K562 (cell line): Measurements from ENCODE around the gene THYN1. TPM values are rescaled to one million over a fixed set of nuclear protein-coding genes. Genes with fewer than 3 reads are reported as not detected.

ENCODE experiments used
- ATAC-seq: fragments of 200-7000 bp; cut with Tn5 transposase; 3 replicates; pipeline ENCODE4 v1.9.1; 2020; ENCODE audit warnings: moderate library complexity
- BruUV-seq: library from RNA; stranded (reverse); fragments of 400-500 nt; replicated peaks from 2 replicates; lab custom pipeline; 2021; lab: Mats Ljungman, UMichigan
- CTCF ChIA-PET: fragments of 300-600 bp; formaldehyde crosslinking; extraction: SDS; loops from one replicate; lab custom pipeline; 2021; ENCODE audit warnings: low intra/inter-chr PET ratio; lab: Yijun Ruan, JAX
- POLR2A ChIA-PET: fragments of 300-600, 350-650 bp; sonication (Branson Sonifier 250); formaldehyde crosslinking; extraction: SDS; loops from one replicate; lab custom pipeline; 2021; ENCODE audit warnings: antibody characterized with exemption, inconsistent platforms; lab: Yijun Ruan, JAX
- DNase-seq, 4 experiments: peaks; one replicate each; pipeline versions ENCODE4 v3.0.0 to v3.0.0-alpha.2; 2011 to 2018; ENCODE audit warnings: low spot score in 3 of 4, mixed read lengths in 3 of 4; ENCODE audit errors: extremely low read depth in 1 of 4
- FAIRE-seq: peaks from 2 replicates; lab custom pipeline; 2011; peaks lifted over from hg19 to GRCh38; lab: Jason Lieb, UNC
- H2AFZ ChIP-seq: 2 replicates; pipeline ENCODE4 v1.6.0; 2011; ENCODE audit warnings: low read depth, low read length, control low read depth, inconsistent platforms
- H3K27ac ChIP-seq: fragments of 200-600 bp; 3 replicates; pipeline ENCODE4 v1.8.0; 2011; ENCODE audit warnings: low read depth, mild to moderate bottlenecking, control low read depth, inconsistent platforms, low read length, moderate library complexity, mixed read lengths; ENCODE audit errors: extremely low read depth
- H3K27me3 ChIP-seq, 2 experiments: fragments of 300-600 bp in 1 of 2; 2 replicates in 1 of 2; 3 replicates in 1 of 2; pipeline versions ENCODE4 v1.6.0 to v1.8.0; 2011; ENCODE audit warnings: inconsistent platforms in 2 of 2, low read length in 2 of 2, mild to moderate bottlenecking in 1 of 2, mixed read lengths in 1 of 2, moderate library complexity in 1 of 2; ENCODE audit not compliant: control insufficient read depth in 2 of 2, insufficient read depth in 2 of 2
- H3K36me3 ChIP-seq: fragments of 300-600 bp; 3 replicates; pipeline ENCODE4 v1.8.0; 2011; ENCODE audit warnings: mild to moderate bottlenecking, low read length, inconsistent platforms; ENCODE audit not compliant: control insufficient read depth, insufficient read depth
- H3K4me1 ChIP-seq, 2 experiments: fragments of 200-600 bp in 1 of 2; replicated peaks in 1 of 2; 2 replicates in 1 of 2; 3 replicates in 1 of 2; pipeline versions ENCODE4 v1.5.1 to v1.8.0; 2011; ENCODE audit warnings: inconsistent platforms in 2 of 2, low read length in 2 of 2, mild to moderate bottlenecking in 1 of 2, mixed read lengths in 1 of 2, moderate library complexity in 1 of 2; ENCODE audit not compliant: control insufficient read depth in 2 of 2, insufficient read depth in 2 of 2
- H3K4me2 ChIP-seq: 2 replicates; pipeline ENCODE4 v1.6.1; 2011; ENCODE audit warnings: low read length, control low read depth, inconsistent platforms, mixed read lengths; ENCODE audit not compliant: insufficient read depth
- H3K4me3 ChIP-seq: fragments of 200-600 bp; sonication (generic), shearing (Covaris generic); 2 replicates; pipeline ENCODE4 v1.5.1; 2016; ENCODE audit warnings: control low read depth, inconsistent platforms
- H3K79me2 ChIP-seq: fragments of 200-600 bp; 3 replicates; pipeline ENCODE4 v1.8.0; 2011; ENCODE audit warnings: low read length, inconsistent platforms; ENCODE audit not compliant: control insufficient read depth, insufficient read depth
- H3K9ac ChIP-seq, 2 experiments: 2 replicates each; pipeline versions ENCODE4 v1.6.0 to v1.6.1; 2011; ENCODE audit warnings: low read depth in 2 of 2, low read length in 2 of 2, control low read depth in 1 of 2, inconsistent platforms in 1 of 2, mild to moderate bottlenecking in 1 of 2, mixed read lengths in 1 of 2; ENCODE audit not compliant: insufficient read depth in 1 of 2
- H3K9me1 ChIP-seq: one replicate; pipeline ENCODE4 v1.6.0; 2011; ENCODE audit warnings: inconsistent platforms, mild to moderate bottlenecking, low read length, moderate library complexity; ENCODE audit not compliant: control insufficient read depth, insufficient read depth
- H3K9me3 ChIP-seq: replicated peaks from 2 replicates; pipeline ENCODE4 v1.5.1; 2011; ENCODE audit warnings: low read depth, low read length, inconsistent platforms; ENCODE audit not compliant: control insufficient read depth, insufficient read depth
- H4K20me1 ChIP-seq: replicated peaks from 2 replicates; pipeline ENCODE4 v1.6.1; 2011; ENCODE audit warnings: low read length, inconsistent platforms, mixed read lengths; ENCODE audit not compliant: control insufficient read depth, insufficient read depth
- FIP1L1 ChIP-seq: fragments of 200-400 bp; formaldehyde crosslinking; IDR thresholded peaks from 2 replicates; pipeline ENCODE4 v1.6.1; 2018; ENCODE audit warnings: mild to moderate bottlenecking, low read depth, low read length; ENCODE audit not compliant: poor library complexity, severe bottlenecking
- LCOR ChIP-seq: sonication (generic); formaldehyde crosslinking; IDR thresholded peaks from 2 replicates; pipeline ENCODE4 v1.8.0; 2022; ENCODE audit warnings: mild to moderate bottlenecking, missing genetic modification reagents
- NCOA6 ChIP-seq: fragments of 450-650 bp; IDR thresholded peaks from 2 replicates; pipeline ENCODE4 v1.6.1; 2017; ENCODE audit warnings: mild to moderate bottlenecking
- NONO ChIP-seq, 2 experiments: fragments of 200-400 bp in 1 of 2; fragments of 450-650 bp in 1 of 2; formaldehyde crosslinking in 1 of 2; IDR thresholded peaks; 2 replicates each; pipeline ENCODE4 v1.6.1; 2017; ENCODE audit warnings: low read depth in 2 of 2, mild to moderate bottlenecking in 2 of 2, moderate library complexity in 2 of 2, low read length in 1 of 2
- SPI1 ChIP-seq: IDR thresholded peaks from 2 replicates; pipeline ENCODE4 v1.6.1; 2011; ENCODE audit warnings: low read depth, low read length, control low read depth, borderline replicate concordance
- SRSF3 ChIP-seq: fragments of 200-400 bp; formaldehyde crosslinking; IDR thresholded peaks from 2 replicates; pipeline ENCODE4 v1.6.1; 2016; ENCODE audit warnings: mild to moderate bottlenecking, low read length, moderate library complexity; ENCODE audit not compliant: insufficient read depth
- U2AF2 ChIP-seq: fragments of 200-400 bp; formaldehyde crosslinking; optimal IDR thresholded peaks from 2 replicates; pipeline ENCODE3; 2017; ENCODE audit warnings: low read depth, mild to moderate bottlenecking, low read length
- YY1 ChIP-seq, 3 experiments: IDR thresholded peaks; 2 replicates each; pipeline ENCODE4 v1.6.1; 2011; ENCODE audit warnings: low read length in 2 of 3, mild to moderate bottlenecking in 2 of 3, moderate library complexity in 2 of 3, borderline replicate concordance in 1 of 3, control low read depth in 1 of 3, low read depth in 1 of 3; ENCODE audit not compliant: insufficient read depth in 3 of 3, insufficient replicate concordance in 2 of 3, control insufficient read depth in 1 of 3, insufficient read length in 1 of 3; ENCODE audit errors: extremely low read depth in 1 of 3
- WGBS: fragments of 100-300 bp; shearing (Covaris generic); methylation state at CpG from one replicate; pipeline ENCODE4 v1.1.6; 2016; ENCODE audit warnings: low coverage, mixed read lengths; ENCODE audit not compliant: insufficient coverage; ENCODE audit errors: missing lambda C conversion rate; 5-methylcytosine and 5-hydroxymethylcytosine counted together
- in situ Hi-C: fragments of 300-500 bp; cut with MboI; formaldehyde crosslinking; loops from 4 replicates; pipeline ENCODE4 v1.15.0; 2018; ENCODE audit warnings: inconsistent platforms, mixed read lengths
- intact Hi-C: fragments of 100-400 bp; cut with micrococcal nuclease; formaldehyde crosslinking; loops from 2 replicates; pipeline ENCODE4 v1.14.2; 2022
- polyA plus RNA-seq, 8 experiments: library from polyadenylated mRNA; depleted of rRNA in 4 of 8; stranded (reverse) in 5 of 8; unstranded in 3 of 8; fragments of >200 nt; fragmentation: Nextera tagmentation in 2 of 8; fragmentation: Illumina TruSeq in 1 of 8; extraction: Ambion mirVana in 2 of 8; extraction: Trizol in 1 of 8; gene quantifications; 2 replicates each; pipeline versions ENCODE4 v1.2.1 to v1.2.3, GENCODE V29; 2011 to 2014; ENCODE audit warnings: inconsistent platforms in 1 of 8, missing spikeins in 1 of 8
- total RNA-seq, 7 experiments: library from RNA; depleted of rRNA in 6 of 7; stranded (reverse); fragments of >200 nt in 6 of 7; fragmentation: Illumina TruSeq in 2 of 7; extraction: Trizol in 2 of 7; gene quantifications; 2 replicates each; pipeline versions ENCODE4 v1.2.1 to v1.2.3, GENCODE V29; 2011 to 2021; ENCODE audit warnings: low replicate concordance in 1 of 7
- TF ChIP-seq, protein P1 (sequence below): sonication (generic); formaldehyde crosslinking; IDR thresholded peaks from 2 replicates; pipeline ENCODE4 v1.8.0; 2022; ENCODE audit warnings: missing genetic modification reagents, mild to moderate bottlenecking, borderline replicate concordance
- TF ChIP-seq, protein P2 (sequence below), 2 experiments: IDR thresholded peaks; 2 replicates each; pipeline ENCODE4 v1.6.1; 2012; ENCODE audit warnings: improper control_type of control experiment in 2 of 2, low read depth in 2 of 2, low read length in 2 of 2, borderline replicate concordance in 1 of 2
- TF ChIP-seq, protein P3 (sequence below), 2 experiments: fragments of 450-650 bp; conservative IDR thresholded peaks; 2 replicates each; pipeline ENCODE4 v1.6.1; 2017; ENCODE audit warnings: mild to moderate bottlenecking in 2 of 2, moderate library complexity in 2 of 2

THYN1 gene
- total and polyA plus RNA-seq, 9 of the 15 experiments (the other 6 are each of a cell fraction or from before 2014, with no cell fraction given): 54.9 to 279 (median 104) TPM

GRCh38 chr11:134224710-134225664 is 28.2 kb downstream of the THYN1 start:
- Histone ChIP-seq H3K36me3 (peaks cover 44% of the 10 kb centered on the region), H3K9me1 (peaks cover under 1% of the 10 kb centered on the region), H3K79me2 (peaks cover 92% of the 10 kb centered on the region), H4K20me1 (peaks cover 3% of the 10 kb centered on the region; the same call in 1 of the 2 replicates), H2AFZ (peak overlapping the region; percentile 99), H3K9ac (peak overlapping the region; percentile 93 to 98), H3K4me1 (peaks cover 16 to 40% of the 10 kb centered on the region in 2 experiments; a peak in 4 of 5 replicates), H3K4me2 (peak overlapping the region; percentile 100), H3K27ac (peak overlapping the region; percentile 65), H3K4me3 (peak overlapping the region; percentile 77), H3K27me3 (no peaks in the 10 kb centered on the region), H3K9me3 (no peaks in the 10 kb centered on the region)
- CTCF ChIA-PET: no interaction called here
- under 1% methylated on average over 45 of the region's 93 CpGs for WGBS
- ATAC-seq (peak; percentile 26), DNase-seq (peak; percentile 49 to 68 (median 60)), FAIRE-seq (no peak)
- BruUV-seq: no TSS peak
- in situ Hi-C loops: no loop called here
- POLR2A ChIA-PET: interaction anchor here (0.6 to 2.4 kb wide), 5 partner anchors 9 to 24 kb away, joined by 3 to 18 read pairs (median 3); no protein-coding TSS in a partner anchor
- intact Hi-C loops: loop anchor here (1.0 kb wide), 2 partner anchors 9 to 28 kb away; partner anchors contain the start of genes ACAD8 and THYN1
- peak; percentile 33 to 81; a peak in 1 of 4 replicates for TF ChIP-seq NONO (IDR thresholded peaks at IDR 0.05; ENCODE audit: low read depth in 2 of 2, low read length in 1 of 2)
- peak in 1 of 3 experiments; percentile 15 for TF ChIP-seq YY1 (IDR thresholded peaks at IDR 0.05; ENCODE audit: borderline replicate concordance in 1 of 3, control insufficient read depth in 1 of 3, extremely low read depth in 1 of 3, insufficient read depth in 3 of 3, insufficient read length in 1 of 3, insufficient replicate concordance in 2 of 3, low read depth in 1 of 3, low read length in 2 of 3)
- TF ChIP-seq, protein P1, sequence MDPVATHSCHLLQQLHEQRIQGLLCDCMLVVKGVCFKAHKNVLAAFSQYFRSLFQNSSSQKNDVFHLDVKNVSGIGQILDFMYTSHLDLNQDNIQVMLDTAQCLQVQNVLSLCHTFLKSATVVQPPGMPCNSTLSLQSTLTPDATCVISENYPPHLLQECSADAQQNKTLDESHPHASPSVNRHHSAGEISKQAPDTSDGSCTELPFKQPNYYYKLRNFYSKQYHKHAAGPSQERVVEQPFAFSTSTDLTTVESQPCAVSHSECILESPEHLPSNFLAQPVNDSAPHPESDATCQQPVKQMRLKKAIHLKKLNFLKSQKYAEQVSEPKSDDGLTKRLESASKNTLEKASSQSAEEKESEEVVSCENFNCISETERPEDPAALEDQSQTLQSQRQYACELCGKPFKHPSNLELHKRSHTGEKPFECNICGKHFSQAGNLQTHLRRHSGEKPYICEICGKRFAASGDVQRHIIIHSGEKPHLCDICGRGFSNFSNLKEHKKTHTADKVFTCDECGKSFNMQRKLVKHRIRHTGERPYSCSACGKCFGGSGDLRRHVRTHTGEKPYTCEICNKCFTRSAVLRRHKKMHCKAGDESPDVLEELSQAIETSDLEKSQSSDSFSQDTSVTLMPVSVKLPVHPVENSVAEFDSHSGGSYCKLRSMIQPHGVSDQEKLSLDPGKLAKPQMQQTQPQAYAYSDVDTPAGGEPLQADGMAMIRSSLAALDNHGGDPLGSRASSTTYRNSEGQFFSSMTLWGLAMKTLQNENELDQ (CRISPR knock-in tag): no peak
- TF ChIP-seq U2AF2: no peak
- TF ChIP-seq SRSF3: no peak
- TF ChIP-seq SPI1: no peak
- TF ChIP-seq, protein P2, sequence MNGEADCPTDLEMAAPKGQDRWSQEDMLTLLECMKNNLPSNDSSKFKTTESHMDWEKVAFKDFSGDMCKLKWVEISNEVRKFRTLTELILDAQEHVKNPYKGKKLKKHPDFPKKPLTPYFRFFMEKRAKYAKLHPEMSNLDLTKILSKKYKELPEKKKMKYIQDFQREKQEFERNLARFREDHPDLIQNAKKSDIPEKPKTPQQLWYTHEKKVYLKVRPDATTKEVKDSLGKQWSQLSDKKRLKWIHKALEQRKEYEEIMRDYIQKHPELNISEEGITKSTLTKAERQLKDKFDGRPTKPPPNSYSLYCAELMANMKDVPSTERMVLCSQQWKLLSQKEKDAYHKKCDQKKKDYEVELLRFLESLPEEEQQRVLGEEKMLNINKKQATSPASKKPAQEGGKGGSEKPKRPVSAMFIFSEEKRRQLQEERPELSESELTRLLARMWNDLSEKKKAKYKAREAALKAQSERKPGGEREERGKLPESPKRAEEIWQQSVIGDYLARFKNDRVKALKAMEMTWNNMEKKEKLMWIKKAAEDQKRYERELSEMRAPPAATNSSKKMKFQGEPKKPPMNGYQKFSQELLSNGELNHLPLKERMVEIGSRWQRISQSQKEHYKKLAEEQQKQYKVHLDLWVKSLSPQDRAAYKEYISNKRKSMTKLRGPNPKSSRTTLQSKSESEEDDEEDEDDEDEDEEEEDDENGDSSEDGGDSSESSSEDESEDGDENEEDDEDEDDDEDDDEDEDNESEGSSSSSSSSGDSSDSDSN (IDR thresholded peaks at IDR 0.05; ENCODE audit: borderline replicate concordance in 1 of 2, low read depth in 2 of 2, low read length in 2 of 2): no peak
- TF ChIP-seq NCOA6: no peak
- TF ChIP-seq, protein P3, sequence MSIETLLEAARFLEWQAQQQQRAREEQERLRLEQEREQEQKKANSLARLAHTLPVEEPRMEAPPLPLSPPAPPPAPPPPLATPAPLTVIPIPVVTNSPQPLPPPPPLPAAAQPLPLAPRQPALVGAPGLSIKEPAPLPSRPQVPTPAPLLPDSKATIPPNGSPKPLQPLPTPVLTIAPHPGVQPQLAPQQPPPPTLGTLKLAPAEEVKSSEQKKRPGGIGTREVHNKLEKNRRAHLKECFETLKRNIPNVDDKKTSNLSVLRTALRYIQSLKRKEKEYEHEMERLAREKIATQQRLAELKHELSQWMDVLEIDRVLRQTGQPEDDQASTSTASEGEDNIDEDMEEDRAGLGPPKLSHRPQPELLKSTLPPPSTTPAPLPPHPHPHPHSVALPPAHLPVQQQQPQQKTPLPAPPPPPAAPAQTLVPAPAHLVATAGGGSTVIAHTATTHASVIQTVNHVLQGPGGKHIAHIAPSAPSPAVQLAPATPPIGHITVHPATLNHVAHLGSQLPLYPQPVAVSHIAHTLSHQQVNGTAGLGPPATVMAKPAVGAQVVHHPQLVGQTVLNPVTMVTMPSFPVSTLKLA (conservative IDR thresholded peaks at IDR 0.05): 0 out of 4 replicates have a peak, but pooled peaks of 1 of the 2 experiments have one; percentile 17
- TF ChIP-seq LCOR: no peak
- TF ChIP-seq FIP1L1: peak; percentile 3
